SK-N-SH treated with all-trans-retinoic acid at 6 μM for 48 hours (cell line): ENCODE data around the gene AUTS2.
A peak's percentile ranks its signal among the peaks of the same experiment; 100 is the strongest.

Experiments
- ATAC-seq: fragments of 200-7000 bp; cut with Tn5 transposase; 3 replicates; pipeline ENCODE4 v1.9.1; 2020; ENCODE audit warnings: mild to moderate bottlenecking, moderate library complexity
- ARNTL ChIP-seq: fragments of 450-650 bp; formaldehyde crosslinking; IDR thresholded peaks from 2 replicates; pipeline ENCODE4 v1.5.0; 2020; ENCODE audit warnings: low read depth, mild to moderate bottlenecking, moderate library complexity, borderline replicate concordance
- BACH2 ChIP-seq: fragments of 250-450 bp; sonication (Bioruptor Pico); IDR thresholded peaks from 2 replicates; pipeline ENCODE4 v1.9.0; 2021; ENCODE audit warnings: mild to moderate bottlenecking, borderline replicate concordance
- CSDC2 ChIP-seq: fragments of 250-450 bp; sonication (Bioruptor Pico); IDR thresholded peaks from 2 replicates; pipeline ENCODE4 v1.5.0; 2020; ENCODE audit warnings: mild to moderate bottlenecking, moderate library complexity
- ESRRG ChIP-seq: fragments of 250-450 bp; sonication (Bioruptor Pico); IDR thresholded peaks from 2 replicates; pipeline ENCODE4 v1.6.1; 2021; ENCODE audit warnings: mild to moderate bottlenecking
- ISL1 ChIP-seq: fragments of 250-450 bp; sonication (Bioruptor Pico); IDR thresholded peaks from 2 replicates; pipeline ENCODE4 v2.1.2; 2022; ENCODE audit warnings: mild to moderate bottlenecking, moderate library complexity
- OSR1 ChIP-seq: fragments of 250-450 bp; sonication (Bioruptor Pico); IDR thresholded peaks from 2 replicates; pipeline ENCODE4 v1.8.0; 2022; ENCODE audit warnings: moderate library complexity, mild to moderate bottlenecking, inconsistent platforms
- POU6F1 ChIP-seq: fragments of 250-450 bp; sonication (Bioruptor Pico); IDR thresholded peaks from 2 replicates; pipeline ENCODE4 v1.8.0; 2021; ENCODE audit warnings: low read depth, mild to moderate bottlenecking, moderate library complexity, borderline replicate concordance
- PPARA ChIP-seq: fragments of 250-450 bp; sonication (Bioruptor Pico); IDR thresholded peaks from 2 replicates; pipeline ENCODE4 v1.5.0; 2020; ENCODE audit warnings: mild to moderate bottlenecking, borderline replicate concordance
- RARB ChIP-seq: fragments of 250-450 bp; sonication (Bioruptor Pico); IDR thresholded peaks from 2 replicates; pipeline ENCODE4 v1.8.0; 2021; ENCODE audit warnings: mild to moderate bottlenecking, moderate library complexity
- TCF4 ChIP-seq: fragments of 250-450 bp; sonication (Bioruptor Pico); IDR thresholded peaks from 2 replicates; pipeline ENCODE4 v1.8.0; 2021; ENCODE audit warnings: mild to moderate bottlenecking, moderate library complexity, borderline replicate concordance
- TOX ChIP-seq: fragments of 250-450 bp; sonication (Bioruptor Pico); IDR thresholded peaks from 2 replicates; pipeline ENCODE4 v1.8.0; 2021; ENCODE audit warnings: mild to moderate bottlenecking, moderate library complexity, borderline replicate concordance
- ZC3H10 ChIP-seq: fragments of 250-450 bp; sonication (Bioruptor Pico); IDR thresholded peaks from 2 replicates; pipeline ENCODE4 v1.5.1; 2021; ENCODE audit warnings: mild to moderate bottlenecking, moderate library complexity
- ZFP3 ChIP-seq: fragments of 250-450 bp; sonication (Bioruptor Pico); IDR thresholded peaks from 2 replicates; pipeline ENCODE4 v1.5.0; 2020; ENCODE audit warnings: mild to moderate bottlenecking, moderate library complexity
- ZNF565 ChIP-seq: fragments of 450-650 bp; formaldehyde crosslinking; conservative IDR thresholded peaks from 2 replicates; pipeline ENCODE4 v1.5.0; 2020; ENCODE audit warnings: low read depth, mild to moderate bottlenecking, moderate library complexity
- ZNF70 ChIP-seq: fragments of 450-650 bp; formaldehyde crosslinking; IDR thresholded peaks from 2 replicates; pipeline ENCODE4 v1.5.0; 2020; ENCODE audit warnings: mild to moderate bottlenecking, moderate library complexity
- ZNF8 ChIP-seq: fragments of 450-650 bp; formaldehyde crosslinking; IDR thresholded peaks from 2 replicates; pipeline ENCODE4 v1.5.0; 2020; ENCODE audit warnings: mild to moderate bottlenecking, moderate library complexity
- TF ChIP-seq, protein P1 (sequence below): fragments of 250-450 bp; sonication (Bioruptor Pico); IDR thresholded peaks from 2 replicates; pipeline ENCODE4 v1.5.1; 2021; ENCODE audit warnings: mild to moderate bottlenecking, moderate library complexity
- TF ChIP-seq, protein P2 (sequence below): fragments of 250-450 bp; sonication (Bioruptor Pico); IDR thresholded peaks from 2 replicates; pipeline ENCODE4 v1.8.0; 2020; ENCODE audit warnings: mild to moderate bottlenecking, moderate library complexity, borderline replicate concordance
- TF ChIP-seq, protein P3 (sequence below): fragments of 250-450 bp; sonication (Bioruptor Pico); IDR thresholded peaks from 2 replicates; pipeline ENCODE4 v1.5.1; 2020; ENCODE audit warnings: low read depth, mild to moderate bottlenecking, moderate library complexity

AUTS2 gene

DNA sequence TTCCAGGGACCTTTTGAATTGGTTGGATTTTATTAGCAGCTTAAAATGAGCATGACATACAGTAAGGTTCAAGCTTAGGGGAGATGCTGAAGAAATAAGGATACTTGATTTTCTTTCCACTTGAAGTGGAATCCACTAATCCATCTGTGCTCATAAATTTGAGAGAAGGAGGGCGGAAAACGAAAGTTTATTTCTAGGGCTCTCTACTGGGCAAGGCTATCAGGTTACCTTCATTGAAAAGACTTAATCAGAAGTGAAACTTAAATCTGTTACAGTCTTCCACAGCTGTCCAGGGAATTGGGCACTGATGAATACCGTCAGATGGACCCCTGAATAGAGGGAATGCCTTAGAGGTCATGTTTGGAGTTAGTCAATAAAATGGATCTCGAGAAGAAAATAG is 21.8 kb downstream of the AUTS2 start:
- ATAC-seq = peak; percentile 66
- no peak for TF ChIP-seq ESRRG (CRISPR knock-in tag)
- no peak for TF ChIP-seq OSR1
- TF ChIP-seq, protein P1, sequence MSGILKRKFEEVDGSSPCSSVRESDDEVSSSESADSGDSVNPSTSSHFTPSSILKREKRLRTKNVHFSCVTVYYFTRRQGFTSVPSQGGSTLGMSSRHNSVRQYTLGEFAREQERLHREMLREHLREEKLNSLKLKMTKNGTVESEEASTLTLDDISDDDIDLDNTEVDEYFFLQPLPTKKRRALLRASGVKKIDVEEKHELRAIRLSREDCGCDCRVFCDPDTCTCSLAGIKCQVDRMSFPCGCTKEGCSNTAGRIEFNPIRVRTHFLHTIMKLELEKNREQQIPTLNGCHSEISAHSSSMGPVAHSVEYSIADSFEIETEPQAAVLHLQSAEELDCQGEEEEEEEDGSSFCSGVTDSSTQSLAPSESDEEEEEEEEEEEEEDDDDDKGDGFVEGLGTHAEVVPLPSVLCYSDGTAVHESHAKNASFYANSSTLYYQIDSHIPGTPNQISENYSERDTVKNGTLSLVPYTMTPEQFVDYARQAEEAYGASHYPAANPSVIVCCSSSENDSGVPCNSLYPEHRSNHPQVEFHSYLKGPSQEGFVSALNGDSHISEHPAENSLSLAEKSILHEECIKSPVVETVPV (CRISPR knock-in tag) = no peak
- no peak for TF ChIP-seq PPARA (CRISPR knock-in tag)
- TF ChIP-seq CSDC2 (CRISPR knock-in tag) = no peak
- TF ChIP-seq BACH2 = no peak

DNA sequence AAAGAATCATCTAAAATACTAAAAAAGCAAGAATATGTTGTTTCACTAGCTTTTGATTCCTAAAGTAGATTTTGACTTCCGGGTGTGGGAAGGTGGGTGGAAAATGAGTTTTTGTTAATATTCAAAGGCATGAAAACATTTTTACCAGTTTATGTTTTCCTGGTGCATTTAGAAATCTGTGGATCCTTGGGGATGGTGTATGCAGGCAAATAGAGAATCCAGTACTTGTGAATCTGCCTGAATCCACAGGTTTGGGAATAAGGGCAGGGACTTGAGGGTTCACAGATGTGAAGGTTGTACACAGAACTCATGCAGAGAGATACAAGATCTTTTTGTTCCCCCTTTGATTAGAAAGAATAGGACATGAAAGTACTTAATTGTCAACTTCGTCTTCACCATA is 22.4 kb downstream of the AUTS2 start:
- ATAC-seq = no peak
- TF ChIP-seq TOX (CRISPR knock-in tag) = no peak
- TF ChIP-seq CSDC2 (CRISPR knock-in tag) = no peak
- TF ChIP-seq ESRRG (CRISPR knock-in tag) = no peak
- TF ChIP-seq ZNF70 = no peak

DNA sequence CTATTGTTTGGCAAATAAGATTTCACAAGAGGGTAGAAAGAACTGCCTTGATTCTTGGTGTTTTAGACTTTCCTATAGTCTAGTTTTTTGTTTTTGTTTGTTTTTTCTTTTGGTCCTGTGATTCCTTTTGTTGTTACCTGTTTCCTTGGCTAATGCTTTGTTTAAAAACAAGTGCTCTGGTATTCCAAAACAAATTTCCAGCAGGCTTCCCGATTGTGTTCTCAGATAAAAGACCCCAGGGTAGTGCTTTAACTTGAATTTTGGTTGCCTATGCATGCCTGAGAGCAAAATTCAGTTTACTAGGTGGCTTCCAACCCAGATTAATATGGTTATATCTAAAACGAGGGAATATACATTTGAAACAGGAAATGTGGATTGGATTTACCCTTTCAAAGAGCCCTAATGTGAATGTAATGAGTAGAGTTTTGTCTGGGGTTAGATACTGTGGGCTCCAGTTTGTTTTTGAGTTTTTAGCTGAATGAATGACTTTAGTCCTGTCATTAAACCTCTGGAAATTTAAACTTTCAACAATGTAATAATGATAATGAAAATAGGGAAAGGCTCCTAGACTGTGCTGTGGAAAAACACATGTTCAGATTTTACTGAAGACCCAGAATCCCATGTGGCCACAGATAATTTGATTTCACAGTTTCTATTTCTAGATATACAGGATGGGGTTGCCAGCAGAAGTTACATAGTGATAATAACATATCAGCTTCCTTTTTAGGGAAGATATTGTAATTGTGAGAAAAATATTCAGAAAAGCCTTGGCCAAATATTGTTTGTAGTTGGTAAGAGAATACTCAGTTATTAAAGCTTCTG is 23.9 kb downstream of the AUTS2 start:
- ATAC-seq = peak; percentile 66

DNA sequence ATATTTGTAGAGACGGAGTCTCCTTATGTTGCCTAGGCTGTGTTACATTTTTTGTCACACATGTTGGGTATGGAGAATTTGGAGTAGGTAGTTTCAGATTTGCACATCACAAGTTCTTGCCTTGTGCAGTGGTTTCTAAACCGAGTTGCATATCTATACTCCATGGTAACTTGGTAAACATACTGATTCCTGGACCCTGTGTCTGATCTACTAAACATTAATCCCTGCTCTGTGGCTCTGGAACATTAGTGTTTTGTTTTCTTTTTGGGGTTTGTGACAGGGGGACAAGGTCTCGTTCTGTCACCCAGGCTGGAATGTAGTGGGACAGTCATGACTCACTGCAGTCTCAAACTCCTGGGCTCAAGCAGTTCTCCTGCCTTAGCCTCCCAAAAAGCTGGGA is 24.7 kb downstream of the AUTS2 start:
- TF ChIP-seq, protein P2, sequence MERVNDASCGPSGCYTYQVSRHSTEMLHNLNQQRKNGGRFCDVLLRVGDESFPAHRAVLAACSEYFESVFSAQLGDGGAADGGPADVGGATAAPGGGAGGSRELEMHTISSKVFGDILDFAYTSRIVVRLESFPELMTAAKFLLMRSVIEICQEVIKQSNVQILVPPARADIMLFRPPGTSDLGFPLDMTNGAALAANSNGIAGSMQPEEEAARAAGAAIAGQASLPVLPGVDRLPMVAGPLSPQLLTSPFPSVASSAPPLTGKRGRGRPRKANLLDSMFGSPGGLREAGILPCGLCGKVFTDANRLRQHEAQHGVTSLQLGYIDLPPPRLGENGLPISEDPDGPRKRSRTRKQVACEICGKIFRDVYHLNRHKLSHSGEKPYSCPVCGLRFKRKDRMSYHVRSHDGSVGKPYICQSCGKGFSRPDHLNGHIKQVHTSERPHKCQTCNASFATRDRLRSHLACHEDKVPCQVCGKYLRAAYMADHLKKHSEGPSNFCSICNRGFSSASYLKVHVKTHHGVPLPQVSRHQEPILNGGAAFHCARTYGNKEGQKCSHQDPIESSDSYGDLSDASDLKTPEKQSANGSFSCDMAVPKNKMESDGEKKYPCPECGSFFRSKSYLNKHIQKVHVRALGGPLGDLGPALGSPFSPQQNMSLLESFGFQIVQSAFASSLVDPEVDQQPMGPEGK (CRISPR knock-in tag) = no peak
- TF ChIP-seq CSDC2 (CRISPR knock-in tag) = no peak
- TF ChIP-seq POU6F1 (CRISPR knock-in tag) = no peak
- no peak for TF ChIP-seq ISL1
- peak; percentile 42; the same call in 2 of the 3 replicates for ATAC-seq

More for the DNA sequence above, 23.9 kb downstream of the AUTS2 start:
- TF ChIP-seq BACH2 = no peak
- no peak for TF ChIP-seq RARB (CRISPR knock-in tag)
- no peak for TF ChIP-seq ZFP3 (CRISPR knock-in tag)
- TF ChIP-seq, protein P3, sequence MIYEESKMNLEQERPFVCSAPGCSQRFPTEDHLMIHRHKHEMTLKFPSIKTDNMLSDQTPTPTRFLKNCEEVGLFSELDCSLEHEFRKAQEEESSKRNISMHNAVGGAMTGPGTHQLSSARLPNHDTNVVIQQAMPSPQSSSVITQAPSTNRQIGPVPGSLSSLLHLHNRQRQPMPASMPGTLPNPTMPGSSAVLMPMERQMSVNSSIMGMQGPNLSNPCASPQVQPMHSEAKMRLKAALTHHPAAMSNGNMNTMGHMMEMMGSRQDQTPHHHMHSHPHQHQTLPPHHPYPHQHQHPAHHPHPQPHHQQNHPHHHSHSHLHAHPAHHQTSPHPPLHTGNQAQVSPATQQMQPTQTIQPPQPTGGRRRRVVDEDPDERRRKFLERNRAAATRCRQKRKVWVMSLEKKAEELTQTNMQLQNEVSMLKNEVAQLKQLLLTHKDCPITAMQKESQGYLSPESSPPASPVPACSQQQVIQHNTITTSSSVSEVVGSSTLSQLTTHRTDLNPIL (CRISPR knock-in tag) = 0 out of 2 replicates have a peak, but pooled peaks have one; percentile 35
- no peak for TF ChIP-seq POU6F1 (CRISPR knock-in tag)
- TF ChIP-seq ZNF8 (CRISPR knock-in tag) = peak; percentile 94
- TF ChIP-seq TOX (CRISPR knock-in tag) = no peak
- TF ChIP-seq ZC3H10 = no peak
- TF ChIP-seq ESRRG (CRISPR knock-in tag) = no peak
- no peak for TF ChIP-seq ARNTL
- TF ChIP-seq ZNF565 = no peak
- TF ChIP-seq TCF4 = peak; percentile 76; the same call in 1 of the 2 replicates
- TF ChIP-seq PPARA (CRISPR knock-in tag) = no peak
